K562 (cell line): ENCODE measurements around the gene ADAM8. TPM values are rescaled to one million over a fixed set of nuclear protein-coding genes. Genes with fewer than 3 reads are reported as not detected.

Experiments
- ATAC-seq: fragments of 200-7000 bp; cut with Tn5 transposase; 3 replicates; pipeline ENCODE4 v1.9.1; 2020; ENCODE audit warnings: moderate library complexity
- BruUV-seq: library from RNA; stranded (reverse); fragments of 400-500 nt; replicated peaks from 2 replicates; lab custom pipeline; 2021; lab: Mats Ljungman, UMichigan
- CTCF ChIA-PET: fragments of 300-600 bp; formaldehyde crosslinking; extraction: SDS; loops from one replicate; lab custom pipeline; 2021; ENCODE audit warnings: low intra/inter-chr PET ratio; lab: Yijun Ruan, JAX
- POLR2A ChIA-PET: fragments of 300-600, 350-650 bp; sonication (Branson Sonifier 250); formaldehyde crosslinking; extraction: SDS; loops from one replicate; lab custom pipeline; 2021; ENCODE audit warnings: antibody characterized with exemption, inconsistent platforms; lab: Yijun Ruan, JAX
- DNase-seq, 4 experiments: peaks; one replicate each; pipeline versions ENCODE4 v3.0.0 to v3.0.0-alpha.2; 2011 to 2018; ENCODE audit warnings: low spot score in 3 of 4, mixed read lengths in 3 of 4; ENCODE audit errors: extremely low read depth in 1 of 4
- FAIRE-seq: peaks from 2 replicates; lab custom pipeline; 2011; peaks lifted over from hg19 to GRCh38; lab: Jason Lieb, UNC
- H2AFZ ChIP-seq: 2 replicates; pipeline ENCODE4 v1.6.0; 2011; ENCODE audit warnings: low read depth, low read length, control low read depth, inconsistent platforms
- H3K27ac ChIP-seq: fragments of 200-600 bp; 3 replicates; pipeline ENCODE4 v1.8.0; 2011; ENCODE audit warnings: low read depth, mild to moderate bottlenecking, control low read depth, inconsistent platforms, low read length, moderate library complexity, mixed read lengths; ENCODE audit errors: extremely low read depth
- H3K27me3 ChIP-seq, 2 experiments: fragments of 300-600 bp in 1 of 2; 2 replicates in 1 of 2; 3 replicates in 1 of 2; pipeline versions ENCODE4 v1.6.0 to v1.8.0; 2011; ENCODE audit warnings: inconsistent platforms in 2 of 2, low read length in 2 of 2, mild to moderate bottlenecking in 1 of 2, mixed read lengths in 1 of 2, moderate library complexity in 1 of 2; ENCODE audit not compliant: control insufficient read depth in 2 of 2, insufficient read depth in 2 of 2
- H3K36me3 ChIP-seq: fragments of 300-600 bp; 3 replicates; pipeline ENCODE4 v1.8.0; 2011; ENCODE audit warnings: mild to moderate bottlenecking, low read length, inconsistent platforms; ENCODE audit not compliant: control insufficient read depth, insufficient read depth
- H3K4me1 ChIP-seq, 2 experiments: fragments of 200-600 bp in 1 of 2; replicated peaks in 1 of 2; 2 replicates in 1 of 2; 3 replicates in 1 of 2; pipeline versions ENCODE4 v1.5.1 to v1.8.0; 2011; ENCODE audit warnings: inconsistent platforms in 2 of 2, low read length in 2 of 2, mild to moderate bottlenecking in 1 of 2, mixed read lengths in 1 of 2, moderate library complexity in 1 of 2; ENCODE audit not compliant: control insufficient read depth in 2 of 2, insufficient read depth in 2 of 2
- H3K4me2 ChIP-seq: 2 replicates; pipeline ENCODE4 v1.6.1; 2011; ENCODE audit warnings: low read length, control low read depth, inconsistent platforms, mixed read lengths; ENCODE audit not compliant: insufficient read depth
- H3K4me3 ChIP-seq: fragments of 200-600 bp; sonication (generic), shearing (Covaris generic); 2 replicates; pipeline ENCODE4 v1.5.1; 2016; ENCODE audit warnings: control low read depth, inconsistent platforms
- H3K79me2 ChIP-seq: fragments of 200-600 bp; 3 replicates; pipeline ENCODE4 v1.8.0; 2011; ENCODE audit warnings: low read length, inconsistent platforms; ENCODE audit not compliant: control insufficient read depth, insufficient read depth
- H3K9ac ChIP-seq, 2 experiments: 2 replicates each; pipeline versions ENCODE4 v1.6.0 to v1.6.1; 2011; ENCODE audit warnings: low read depth in 2 of 2, low read length in 2 of 2, control low read depth in 1 of 2, inconsistent platforms in 1 of 2, mild to moderate bottlenecking in 1 of 2, mixed read lengths in 1 of 2; ENCODE audit not compliant: insufficient read depth in 1 of 2
- H3K9me1 ChIP-seq: one replicate; pipeline ENCODE4 v1.6.0; 2011; ENCODE audit warnings: inconsistent platforms, mild to moderate bottlenecking, low read length, moderate library complexity; ENCODE audit not compliant: control insufficient read depth, insufficient read depth
- H3K9me3 ChIP-seq: replicated peaks from 2 replicates; pipeline ENCODE4 v1.5.1; 2011; ENCODE audit warnings: low read depth, low read length, inconsistent platforms; ENCODE audit not compliant: control insufficient read depth, insufficient read depth
- H4K20me1 ChIP-seq: replicated peaks from 2 replicates; pipeline ENCODE4 v1.6.1; 2011; ENCODE audit warnings: low read length, inconsistent platforms, mixed read lengths; ENCODE audit not compliant: control insufficient read depth, insufficient read depth
- BCL6 ChIP-seq: fragments of 250-450 bp; sonication (Bioruptor Pico); IDR thresholded peaks from 2 replicates; pipeline ENCODE4 v1.4.0; 2020
- E2F5 ChIP-seq: sonication (generic); formaldehyde crosslinking; IDR thresholded peaks from 2 replicates; pipeline ENCODE4 v1.8.0; 2022; ENCODE audit warnings: mild to moderate bottlenecking, missing genetic modification reagents
- ELF2 ChIP-seq: fragments of 250-450 bp; sonication (Bioruptor Pico); IDR thresholded peaks from 2 replicates; pipeline ENCODE4 v1.5.0; 2021; ENCODE audit warnings: mild to moderate bottlenecking
- FOS ChIP-seq: IDR thresholded peaks from 3 replicates; pipeline ENCODE4 v1.6.1; 2011; ENCODE audit not compliant: insufficient read length; ENCODE audit errors: extremely low read depth
- FOXO4 ChIP-seq: fragments of 450-650 bp; formaldehyde crosslinking; IDR thresholded peaks from 2 replicates; pipeline ENCODE4 v1.4.0; 2020; ENCODE audit warnings: mild to moderate bottlenecking, moderate library complexity
- GTF2B ChIP-seq: IDR thresholded peaks from 2 replicates; pipeline ENCODE4 v1.6.1; 2011; ENCODE audit not compliant: insufficient read length; ENCODE audit errors: extremely low read depth
- HDAC3 ChIP-seq: fragments of 450-650 bp; IDR thresholded peaks from 2 replicates; pipeline ENCODE4 v1.6.1; 2018; ENCODE audit warnings: borderline replicate concordance, mild to moderate bottlenecking, moderate library complexity; ENCODE audit not compliant: partially characterized antibody
- MCM5 ChIP-seq: fragments of 450-650 bp; IDR thresholded peaks from 2 replicates; pipeline ENCODE4 v1.6.1; 2016; ENCODE audit warnings: low read depth
- MEIS2 ChIP-seq: fragments of 450-650 bp; IDR thresholded peaks from 2 replicates; pipeline ENCODE4 v1.6.1; 2014; ENCODE audit warnings: mild to moderate bottlenecking; ENCODE audit not compliant: partially characterized antibody
- OTX1 ChIP-seq: fragments of 450-650 bp; formaldehyde crosslinking; IDR thresholded peaks from 2 replicates; pipeline ENCODE4 v1.4.0; 2022; ENCODE audit warnings: mild to moderate bottlenecking
- RBM34 ChIP-seq: fragments of 200-400 bp; formaldehyde crosslinking; IDR thresholded peaks from 2 replicates; pipeline ENCODE4 v1.6.1; 2018; ENCODE audit warnings: low read length, borderline replicate concordance; ENCODE audit not compliant: insufficient read depth
- SMAD2 ChIP-seq: fragments of 150-350 bp; IDR thresholded peaks from 2 replicates; pipeline ENCODE4 v1.6.1; 2014; ENCODE audit warnings: low read depth, mild to moderate bottlenecking, low read length
- SMARCB1 ChIP-seq: IDR thresholded peaks from 2 replicates; pipeline ENCODE4 v1.6.1; 2011; ENCODE audit warnings: improper control_type of control experiment, low read depth; ENCODE audit not compliant: insufficient read length
- SRSF7 ChIP-seq: fragments of 200-400 bp; formaldehyde crosslinking; optimal IDR thresholded peaks from 2 replicates; pipeline ENCODE3; 2017; ENCODE audit warnings: mild to moderate bottlenecking, low read depth, low read length
- TOE1 ChIP-seq, 2 experiments: fragments of 450-650 bp in 1 of 2; sonication (generic) in 1 of 2; formaldehyde crosslinking in 1 of 2; IDR thresholded peaks; 2 replicates each; pipeline versions ENCODE4 v1.7.1 to v1.8.0; 2016 to 2022; ENCODE audit warnings: borderline replicate concordance in 2 of 2, mild to moderate bottlenecking in 2 of 2, antibody characterized with exemption in 1 of 2, inconsistent platforms in 1 of 2, low read depth in 1 of 2, missing genetic modification reagents in 1 of 2, moderate library complexity in 1 of 2
- ZNF140 ChIP-seq: fragments of 250-450 bp; sonication (Bioruptor Pico); IDR thresholded peaks from 2 replicates; pipeline ENCODE4 v1.8.0; 2021; ENCODE audit warnings: moderate library complexity, mild to moderate bottlenecking, inconsistent platforms
- ZNF146 ChIP-seq: IDR thresholded peaks from one replicate; pipeline ENCODE4 v1.6.1; 2018; ENCODE audit warnings: missing compliant biosample characterization; ENCODE audit not compliant: unreplicated experiment
- ZNF217 ChIP-seq: sonication (generic); formaldehyde crosslinking; IDR thresholded peaks from 2 replicates; pipeline ENCODE4 v1.8.0; 2022; ENCODE audit warnings: mild to moderate bottlenecking, missing genetic modification reagents
- WGBS: fragments of 100-300 bp; shearing (Covaris generic); methylation state at CpG from one replicate; pipeline ENCODE4 v1.1.6; 2016; ENCODE audit warnings: low coverage, mixed read lengths; ENCODE audit not compliant: insufficient coverage; ENCODE audit errors: missing lambda C conversion rate; 5-methylcytosine and 5-hydroxymethylcytosine counted together
- in situ Hi-C: fragments of 300-500 bp; cut with MboI; formaldehyde crosslinking; loops from 4 replicates; pipeline ENCODE4 v1.15.0; 2018; ENCODE audit warnings: inconsistent platforms, mixed read lengths
- intact Hi-C: fragments of 100-400 bp; cut with micrococcal nuclease; formaldehyde crosslinking; loops from 2 replicates; pipeline ENCODE4 v1.14.2; 2022
- polyA plus RNA-seq, 8 experiments: library from polyadenylated mRNA; depleted of rRNA in 4 of 8; stranded (reverse) in 5 of 8; unstranded in 3 of 8; fragments of >200 nt; fragmentation: Nextera tagmentation in 2 of 8; fragmentation: Illumina TruSeq in 1 of 8; extraction: Ambion mirVana in 2 of 8; extraction: Trizol in 1 of 8; gene quantifications; 2 replicates each; pipeline versions ENCODE4 v1.2.1 to v1.2.3, GENCODE V29; 2011 to 2014; ENCODE audit warnings: inconsistent platforms in 1 of 8, missing spikeins in 1 of 8
- total RNA-seq, 7 experiments: library from RNA; depleted of rRNA in 6 of 7; stranded (reverse); fragments of >200 nt in 6 of 7; fragmentation: Illumina TruSeq in 2 of 7; extraction: Trizol in 2 of 7; gene quantifications; 2 replicates each; pipeline versions ENCODE4 v1.2.1 to v1.2.3, GENCODE V29; 2011 to 2021; ENCODE audit warnings: low replicate concordance in 1 of 7

ADAM8 gene
- total and polyA plus RNA-seq, 9 of the 15 experiments (the other 6 are each of a cell fraction or from before 2014, with no cell fraction given), result 0.07 to 7.0 (median 1.1) TPM

- CTCF ChIA-PET, result no interaction called here
- no peak overlapping the region for H3K4me3 ChIP-seq
- no peaks in the 10 kb centered on the region for H3K9me1 ChIP-seq
- BruUV-seq, result no TSS peak
- H3K9ac ChIP-seq, result peak overlapping the region in 1 of 2 experiments; percentile 55; a peak in 1 of 4 replicates
- no peaks in the 10 kb centered on the region for H3K36me3 ChIP-seq
- peaks cover 2 to 80% of the 10 kb centered on the region in 2 experiments; a peak in 3 of 5 replicates for H3K4me1 ChIP-seq
- no peak overlapping the region for H3K4me2 ChIP-seq
- ATAC-seq (no peak), FAIRE-seq (no peak), DNase-seq (no peak)
- WGBS, result 88% methylated on average over 3 of the region's 14 CpGs
- H3K79me2 ChIP-seq, result no peaks in the 10 kb centered on the region
- in situ Hi-C loops, result no loop called here
- no peak overlapping the region for H3K27ac ChIP-seq
- no peaks in the 10 kb centered on the region for H3K9me3 ChIP-seq
- POLR2A ChIA-PET, result interaction anchor here (1.1 to 1.5 kb wide), 2 partner anchors 9 to 13 kb away, joined by 3 to 4 read pairs; no protein-coding TSS in a partner anchor
- intact Hi-C loops, result no loop called here
- H4K20me1 ChIP-seq, result no peaks in the 10 kb centered on the region
- TF ChIP-seq TOE1 (IDR thresholded peaks at IDR 0.05; ENCODE audit: borderline replicate concordance) (no peak), TOE1 (CRISPR knock-in tag; IDR thresholded peaks at IDR 0.05; ENCODE audit: borderline replicate concordance, low read depth) (no peak), FOXO4 (CRISPR knock-in tag) (no peak), SMAD2 (no peak), MCM5 (no peak), OTX1 (no peak), ZNF217 (CRISPR knock-in tag) (no peak), E2F5 (no peak), SRSF7 (no peak), SMARCB1 (no peak), GTF2B (no peak), ZNF140 (CRISPR knock-in tag) (no peak), ZNF146 (CRISPR knock-in tag) (no peak), MEIS2 (no peak), ELF2 (CRISPR knock-in tag) (no peak), BCL6 (CRISPR knock-in tag) (no peak), RBM34 (no peak), HDAC3 (no peak), FOS (no peak)
- no peak overlapping the region for H2AFZ ChIP-seq
- no peaks in the 10 kb centered on the region for H3K27me3 ChIP-seq
These were observed 14.0 kb downstream of the ADAM8 start for GRCh38 chr10:133262696-133263095.
